MM.1S (cell line): ENCODE results near the gene UPK3BL2.
"Not testable (repeated sequence)": the region's sequence is repeated elsewhere in the genome, so short reads cannot be mapped to it uniquely, and the experiment has no call there.

Source experiments
- EZH2phosphoT487 ChIP-seq: fragments of 300-600 bp; sonication (generic); IDR thresholded peaks from 2 replicates; pipeline ENCODE4 v1.6.1; 2018; ENCODE audit warnings: antibody characterized with exemption, low read length
- TF ChIP-seq, protein P1 (sequence below): fragments of 300-600 bp; sonication (generic); IDR thresholded peaks from 2 replicates; pipeline ENCODE4 v1.5.1; 2016; ENCODE audit warnings: antibody characterized with exemption, low read length, mixed read lengths

DNA sequence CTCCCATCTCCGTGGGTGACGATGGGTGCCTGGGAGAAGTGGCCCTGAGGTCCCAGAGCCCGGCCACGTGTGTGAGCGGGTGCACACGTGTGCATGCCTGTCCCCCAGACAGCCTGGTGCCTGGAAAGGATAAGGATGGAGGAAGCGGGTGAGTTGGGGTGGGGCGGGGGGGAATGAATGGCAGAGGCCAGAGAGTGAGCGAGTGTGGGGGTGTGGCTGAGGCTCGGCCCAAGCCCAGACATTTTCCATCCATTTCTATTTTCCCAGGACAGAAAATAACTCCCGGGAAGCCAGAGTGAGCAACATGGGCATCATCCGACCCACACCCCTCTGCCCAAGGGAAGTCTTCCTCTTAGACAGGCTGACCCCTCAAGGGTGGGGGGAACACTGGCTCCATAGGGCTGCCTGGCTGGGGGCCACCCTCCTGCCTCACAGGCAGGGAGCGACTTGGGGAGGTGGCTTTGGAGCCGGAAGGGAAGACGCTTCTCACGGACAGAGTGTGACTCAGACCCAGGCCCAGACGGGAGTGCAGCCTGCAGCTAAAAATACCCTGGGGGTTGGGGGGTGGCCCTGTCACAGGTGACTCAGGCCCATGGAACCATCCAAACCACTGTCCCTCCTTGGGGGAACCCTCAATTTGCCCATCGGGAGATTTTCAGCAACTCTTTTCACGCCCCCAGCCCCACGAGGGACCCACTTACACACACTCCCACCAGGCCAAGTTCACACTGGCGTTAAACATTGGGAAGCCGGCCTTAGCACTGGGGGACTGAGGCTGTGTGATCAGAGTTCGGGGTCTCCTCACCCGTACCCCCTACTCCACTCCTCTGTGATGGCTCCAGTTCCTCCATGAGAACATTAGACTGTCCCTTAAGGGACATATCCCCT, 38.0 kb downstream of the UPK3BL2 start:
- TF ChIP-seq, protein P1, sequence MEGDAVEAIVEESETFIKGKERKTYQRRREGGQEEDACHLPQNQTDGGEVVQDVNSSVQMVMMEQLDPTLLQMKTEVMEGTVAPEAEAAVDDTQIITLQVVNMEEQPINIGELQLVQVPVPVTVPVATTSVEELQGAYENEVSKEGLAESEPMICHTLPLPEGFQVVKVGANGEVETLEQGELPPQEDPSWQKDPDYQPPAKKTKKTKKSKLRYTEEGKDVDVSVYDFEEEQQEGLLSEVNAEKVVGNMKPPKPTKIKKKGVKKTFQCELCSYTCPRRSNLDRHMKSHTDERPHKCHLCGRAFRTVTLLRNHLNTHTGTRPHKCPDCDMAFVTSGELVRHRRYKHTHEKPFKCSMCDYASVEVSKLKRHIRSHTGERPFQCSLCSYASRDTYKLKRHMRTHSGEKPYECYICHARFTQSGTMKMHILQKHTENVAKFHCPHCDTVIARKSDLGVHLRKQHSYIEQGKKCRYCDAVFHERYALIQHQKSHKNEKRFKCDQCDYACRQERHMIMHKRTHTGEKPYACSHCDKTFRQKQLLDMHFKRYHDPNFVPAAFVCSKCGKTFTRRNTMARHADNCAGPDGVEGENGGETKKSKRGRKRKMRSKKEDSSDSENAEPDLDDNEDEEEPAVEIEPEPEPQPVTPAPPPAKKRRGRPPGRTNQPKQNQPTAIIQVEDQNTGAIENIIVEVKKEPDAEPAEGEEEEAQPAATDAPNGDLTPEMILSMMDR, result not testable (repeated sequence)
- TF ChIP-seq EZH2phosphoT487, result not testable (repeated sequence)
